ENCODE results near the gene TSPAN4. TPM values are rescaled to one million over a fixed set of nuclear protein-coding genes. Genes with fewer than 3 reads are reported as not detected.

The TSPAN4 gene
- total and polyA plus RNA-seq, 3 donors from 2014 or later = 47.2 to 87.0 (median 49.1) TPM

- TF ChIP-seq POLR2A (IDR thresholded peaks at IDR 0.05) = no peak
- no peak for TF ChIP-seq CTCF (IDR thresholded peaks at IDR 0.05)
- H3K36me3 ChIP-seq (ENCODE audit: low read depth, missing control alignments) = no peaks in the 10 kb centered on the region
- no peaks in the 10 kb centered on the region for H3K27me3 ChIP-seq
- DNase-seq = no peak
- H3K27ac ChIP-seq = no peak overlapping the region
- intact Hi-C loops (cut with DNase I; ENCODE audit: low total_unique reads) = no loop called here
- no peak overlapping the region for H3K4me3 ChIP-seq
- H3K9me3 ChIP-seq = no peaks in the 10 kb centered on the region
- 87 to 95% methylated on average over 12 to 14 of the region's 14 CpGs for WGBS, 2 donors
- peaks cover 32% of the 10 kb centered on the region for H3K4me1 ChIP-seq
Observed at GRCh38 chr11:836274-836673, 6.4 kb upstream of the TSPAN4 start.

GRCh38 chr11:836700-837099 is 6.0 kb upstream of the TSPAN4 start:
- H3K27ac ChIP-seq = no peak overlapping the region
- peaks cover 37% of the 10 kb centered on the region for H3K4me1 ChIP-seq
- no peaks in the 10 kb centered on the region for H3K36me3 ChIP-seq (ENCODE audit: low read depth, missing control alignments)
- no peak overlapping the region for H3K4me3 ChIP-seq
- intact Hi-C loops (cut with DNase I; ENCODE audit: low total_unique reads) = no loop called here
- no peaks in the 10 kb centered on the region for H3K27me3 ChIP-seq
- 78 to 79% methylated on average over 2 to 9 of the region's 9 CpGs for WGBS, 2 donors
- no peak for DNase-seq
- TF ChIP-seq POLR2A (IDR thresholded peaks at IDR 0.05) (no peak), CTCF (IDR thresholded peaks at IDR 0.05) (no peak)
- H3K9me3 ChIP-seq = no peaks in the 10 kb centered on the region

GRCh38 chr11:837189-837989 is 5.3 kb upstream of the TSPAN4 start:
- H3K27me3 ChIP-seq = no peaks in the 10 kb centered on the region
- no peak overlapping the region for H3K27ac ChIP-seq
- no peaks in the 10 kb centered on the region for H3K9me3 ChIP-seq
- no peak for DNase-seq
- H3K4me3 ChIP-seq = no peak overlapping the region
- TF ChIP-seq CTCF (IDR thresholded peaks at IDR 0.05) = no peak
- no peak for TF ChIP-seq POLR2A (IDR thresholded peaks at IDR 0.05)
- WGBS, 2 donors = 72 to 88% methylated on average over 2 to 21 of the region's 22 CpGs
- H3K4me1 ChIP-seq = peaks cover 31% of the 10 kb centered on the region
- H3K36me3 ChIP-seq (ENCODE audit: low read depth, missing control alignments) = no peaks in the 10 kb centered on the region
- intact Hi-C loops (cut with DNase I; ENCODE audit: low total_unique reads) = no loop called here

- no peak for DNase-seq
- H3K27me3 ChIP-seq = no peaks in the 10 kb centered on the region
- peaks cover 29% of the 10 kb centered on the region for H3K4me1 ChIP-seq
- TF ChIP-seq CTCF (IDR thresholded peaks at IDR 0.05) = no peak
- TF ChIP-seq POLR2A (IDR thresholded peaks at IDR 0.05) = no peak
- H3K4me3 ChIP-seq = no peak overlapping the region
- no peaks in the 10 kb centered on the region for H3K9me3 ChIP-seq
- H3K36me3 ChIP-seq (ENCODE audit: low read depth, missing control alignments) = no peaks in the 10 kb centered on the region
- no peak overlapping the region for H3K27ac ChIP-seq
- intact Hi-C loops (cut with DNase I; ENCODE audit: low total_unique reads) = no loop called here
- WGBS, 2 donors = 88% methylated on average over 7 of the region's 8 CpGs; no CpG with 5 or more reads in 1 of the 2 donors
Observed at GRCh38 chr11:837990-838307, 4.7 kb upstream of the TSPAN4 start.

Data from testis (tissue), 3 donors.